ENCODE results near the gene AKAP13. TPM values are rescaled to one million over a fixed set of nuclear protein-coding genes. Genes with fewer than 3 reads are reported as not detected.

Gene AKAP13
- total and polyA plus RNA-seq, 5 donors from 2014 or later, result 106 to 482 (median 112) TPM

DNA sequence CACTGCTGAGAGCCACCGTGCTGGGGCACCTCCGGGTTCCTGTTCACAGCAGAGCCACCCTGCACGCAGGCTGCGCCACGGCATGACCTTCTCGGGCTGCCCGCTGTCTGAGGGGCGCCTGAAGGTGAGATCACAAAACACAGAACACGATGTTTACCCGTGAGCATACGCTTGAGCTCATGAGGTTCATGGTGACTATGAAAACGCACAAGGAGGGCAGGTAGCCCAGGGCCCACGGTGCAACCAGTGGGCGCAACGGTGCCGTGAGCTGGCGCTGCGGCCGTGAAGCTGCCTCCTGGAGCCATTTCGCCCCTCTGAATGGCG is 378.2 kb downstream of the AKAP13 start:
- H3K36me3 Mint-ChIP-seq, result no peaks in the 10 kb centered on the region
- Histone ChIP-seq H3K4me3 (ENCODE audit: low read depth, low read length) (no peak overlapping the region), H3K27me3 (ENCODE audit: control insufficient read depth, insufficient read depth, low read length) (no peaks in the 10 kb centered on the region), H3K36me3 (ENCODE audit: control insufficient read depth, insufficient read depth, low read length) (peaks cover 2% of the 10 kb centered on the region), H3K4me1 (ENCODE audit: control insufficient read depth, insufficient read depth, low read length, poor library complexity, severe bottlenecking) (no peaks in the 10 kb centered on the region), H3K9me3 (ENCODE audit: control insufficient read depth in 2 of 2, low read length in 2 of 2) (no peaks in the 10 kb centered on the region), H3K27ac (ENCODE audit: insufficient read depth, low read length, poor library complexity, severe bottlenecking) (no peak overlapping the region)
- no peak overlapping the region for H3K4me3 Mint-ChIP-seq
- H3K4me1 Mint-ChIP-seq, result peaks cover 0 to 7% (median 3%) of the 10 kb centered on the region in 4 donors
- DNase-seq, result no peak
- H3K27me3 Mint-ChIP-seq, result no peaks in the 10 kb centered on the region
- ATAC-seq (ENCODE audit: low read depth in 2 of 2), result no peak
- H3K9me3 Mint-ChIP-seq, result peaks cover 0 to 1% (median 0%) of the 10 kb centered on the region in 7 donors
- no peak overlapping the region for H3K27ac Mint-ChIP-seq

DNA sequence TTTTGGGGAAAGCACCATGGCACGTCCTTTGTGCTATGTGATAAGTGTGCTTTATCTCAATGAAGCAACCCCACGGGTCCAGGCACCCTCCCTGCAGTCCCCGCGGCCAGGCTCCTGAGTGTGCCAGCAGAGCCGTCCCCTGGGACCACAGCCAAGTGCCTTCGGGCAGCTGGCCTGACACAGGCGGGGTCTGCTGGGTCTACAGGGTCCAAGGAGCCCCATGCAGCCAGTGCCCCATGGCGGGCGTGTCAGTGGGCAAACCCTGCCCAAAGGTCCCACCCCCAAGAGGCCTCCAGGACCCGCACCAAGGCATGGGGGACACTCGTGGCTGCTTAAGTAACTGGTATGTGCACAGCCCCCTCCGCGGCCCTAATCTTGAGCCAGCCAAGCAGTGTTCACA is 379.0 kb downstream of the AKAP13 start:
- Histone ChIP-seq H3K27ac (ENCODE audit: insufficient read depth, low read length, poor library complexity, severe bottlenecking) (no peak overlapping the region), H3K27me3 (ENCODE audit: control insufficient read depth, insufficient read depth, low read length) (no peaks in the 10 kb centered on the region), H3K4me3 (ENCODE audit: low read depth, low read length) (no peak overlapping the region), H3K9me3 (ENCODE audit: control insufficient read depth in 2 of 2, low read length in 2 of 2) (no peaks in the 10 kb centered on the region), H3K36me3 (ENCODE audit: control insufficient read depth, insufficient read depth, low read length) (peaks cover 2% of the 10 kb centered on the region), H3K4me1 (ENCODE audit: control insufficient read depth, insufficient read depth, low read length, poor library complexity, severe bottlenecking) (no peaks in the 10 kb centered on the region)
- no peak for ATAC-seq (ENCODE audit: low read depth in 2 of 2)
- Mint-ChIP-seq H3K4me3 (no peak overlapping the region), H3K27me3 (no peaks in the 10 kb centered on the region), H3K36me3 (no peaks in the 10 kb centered on the region), H3K9me3 (peaks cover 0 to 1% (median 0%) of the 10 kb centered on the region in 7 donors), H3K27ac (no peak overlapping the region), H3K4me1 (peaks cover 0 to 7% (median 3%) of the 10 kb centered on the region in 4 donors)
- no peak for DNase-seq

DNA sequence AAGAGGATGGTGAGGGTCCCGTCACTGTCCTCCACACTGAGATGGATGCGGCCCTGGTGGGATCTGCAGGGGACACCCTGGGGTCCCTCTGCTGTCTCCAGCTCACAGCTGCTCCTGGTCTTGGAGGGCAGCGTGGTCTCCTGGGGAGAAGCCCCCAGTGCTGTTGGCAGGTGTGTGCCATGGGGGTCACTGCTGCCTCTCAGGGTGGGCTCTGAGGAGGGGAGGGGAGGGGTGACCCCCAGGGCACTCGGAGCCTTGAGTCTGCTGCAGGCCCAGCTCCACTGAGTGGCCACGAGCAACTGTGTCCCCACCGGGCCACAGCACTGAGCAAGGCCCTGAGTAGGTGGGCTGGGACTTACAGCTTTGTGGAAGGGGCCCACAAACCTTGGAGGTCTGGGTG is 379.6 kb downstream of the AKAP13 start:
- no peaks in the 10 kb centered on the region for H3K4me1 ChIP-seq (ENCODE audit: control insufficient read depth, insufficient read depth, low read length, poor library complexity, severe bottlenecking)
- H3K9me3 ChIP-seq (ENCODE audit: control insufficient read depth in 2 of 2, low read length in 2 of 2), result no peaks in the 10 kb centered on the region
- no peak overlapping the region for H3K4me3 ChIP-seq (ENCODE audit: low read depth, low read length)
- ATAC-seq (ENCODE audit: low read depth in 2 of 2) (no peak), DNase-seq (no peak)
- peaks cover 0 to 7% (median under 1%) of the 10 kb centered on the region in 4 donors for H3K4me1 Mint-ChIP-seq
- no peaks in the 10 kb centered on the region for H3K27me3 ChIP-seq (ENCODE audit: control insufficient read depth, insufficient read depth, low read length)
- H3K27me3 Mint-ChIP-seq, result no peaks in the 10 kb centered on the region
- H3K36me3 ChIP-seq (ENCODE audit: control insufficient read depth, insufficient read depth, low read length), result peaks cover 2% of the 10 kb centered on the region
- no peaks in the 10 kb centered on the region for H3K9me3 Mint-ChIP-seq
- no peak overlapping the region for H3K27ac ChIP-seq (ENCODE audit: insufficient read depth, low read length, poor library complexity, severe bottlenecking)
- no peak overlapping the region for H3K4me3 Mint-ChIP-seq
- no peaks in the 10 kb centered on the region for H3K36me3 Mint-ChIP-seq
- no peak overlapping the region for H3K27ac Mint-ChIP-seq

DNA sequence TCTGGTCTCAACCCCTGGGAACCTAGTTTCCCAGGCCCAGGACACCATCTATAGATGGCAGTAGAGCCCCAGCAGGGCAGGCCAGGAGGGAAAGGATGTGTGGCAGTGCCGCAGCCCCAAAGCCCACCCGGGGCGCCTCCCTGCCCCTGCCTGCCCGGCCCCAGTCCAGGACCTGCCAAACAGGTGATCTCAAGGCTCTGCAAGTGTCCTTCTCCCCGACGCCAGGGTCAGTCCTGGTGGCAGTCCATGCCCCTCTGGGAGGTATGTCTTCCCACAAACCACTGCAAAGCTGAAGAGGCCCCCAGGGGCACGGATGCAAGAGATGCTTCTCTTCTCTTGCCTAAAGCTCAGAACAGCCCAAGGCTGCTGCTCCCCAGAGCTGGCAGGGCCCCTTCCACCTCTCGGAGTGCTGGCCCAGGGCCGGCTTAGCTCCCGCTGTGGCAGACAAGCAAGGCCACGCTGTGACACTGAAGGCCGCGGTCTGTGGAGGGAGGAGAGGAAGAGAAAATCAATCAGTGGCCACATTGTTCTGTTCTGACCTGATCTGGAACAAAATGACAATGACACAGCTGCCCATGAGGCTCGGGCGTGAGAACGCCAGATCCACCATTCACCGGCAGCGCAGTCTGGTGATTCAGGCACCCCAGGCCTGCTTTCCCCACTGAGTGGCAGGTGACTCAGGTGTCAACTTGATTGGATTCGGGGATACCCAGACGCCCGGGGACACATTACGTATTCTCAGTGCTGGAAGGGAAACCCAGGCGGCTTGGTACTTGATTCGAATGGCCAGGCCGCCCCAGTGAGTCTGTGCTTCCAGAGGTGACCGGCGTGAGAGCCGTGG is 380.3 kb downstream of the AKAP13 start:
- H3K9me3 ChIP-seq (ENCODE audit: control insufficient read depth in 2 of 2, low read length in 2 of 2), result no peaks in the 10 kb centered on the region
- Mint-ChIP-seq H3K27ac (no peak overlapping the region), H3K4me3 (no peak overlapping the region), H3K9me3 (no peaks in the 10 kb centered on the region), H3K36me3 (no peaks in the 10 kb centered on the region), H3K4me1 (peaks cover 0 to 7% (median under 1%) of the 10 kb centered on the region in 4 donors), H3K27me3 (no peaks in the 10 kb centered on the region)
- H3K27ac ChIP-seq (ENCODE audit: insufficient read depth, low read length, poor library complexity, severe bottlenecking), result no peak overlapping the region
- no peak overlapping the region for H3K4me3 ChIP-seq (ENCODE audit: low read depth, low read length)
- no peaks in the 10 kb centered on the region for H3K27me3 ChIP-seq (ENCODE audit: control insufficient read depth, insufficient read depth, low read length)
- H3K4me1 ChIP-seq (ENCODE audit: control insufficient read depth, insufficient read depth, low read length, poor library complexity, severe bottlenecking), result no peaks in the 10 kb centered on the region
- ATAC-seq (ENCODE audit: low read depth in 2 of 2) (no peak), DNase-seq (no peak)
- peaks cover 2% of the 10 kb centered on the region for H3K36me3 ChIP-seq (ENCODE audit: control insufficient read depth, insufficient read depth, low read length)

DNA sequence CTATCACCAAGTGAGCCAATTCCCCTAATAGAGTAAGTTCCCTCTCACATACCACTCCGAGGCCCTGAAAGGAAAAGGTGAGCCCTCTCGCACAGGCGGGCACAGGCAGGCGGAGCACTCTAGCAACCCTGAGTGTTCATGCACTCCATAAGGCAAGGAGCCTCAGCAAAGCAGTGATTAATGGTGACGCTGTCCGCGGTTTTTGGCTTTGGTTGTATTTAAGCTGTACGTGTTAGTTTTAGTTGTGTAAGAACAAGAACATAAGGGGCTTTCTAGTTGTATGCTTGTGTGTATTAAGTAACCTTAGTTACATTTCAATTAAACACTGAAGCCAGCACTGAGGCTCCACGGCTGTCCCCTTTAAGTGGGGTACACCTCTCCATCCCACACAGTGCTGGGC is 381.2 kb downstream of the AKAP13 start:
- no peak for DNase-seq
- H3K9me3 ChIP-seq (ENCODE audit: control insufficient read depth in 2 of 2, low read length in 2 of 2), result no peaks in the 10 kb centered on the region
- no peak overlapping the region for H3K4me3 ChIP-seq (ENCODE audit: low read depth, low read length)
- Mint-ChIP-seq H3K27ac (no peak overlapping the region), H3K4me3 (no peak overlapping the region), H3K4me1 (peaks cover 0 to 7% (median 2%) of the 10 kb centered on the region in 4 donors), H3K27me3 (no peaks in the 10 kb centered on the region), H3K9me3 (no peaks in the 10 kb centered on the region), H3K36me3 (no peaks in the 10 kb centered on the region)
- no peaks in the 10 kb centered on the region for H3K27me3 ChIP-seq (ENCODE audit: control insufficient read depth, insufficient read depth, low read length)
- H3K27ac ChIP-seq (ENCODE audit: insufficient read depth, low read length, poor library complexity, severe bottlenecking), result no peak overlapping the region
- H3K4me1 ChIP-seq (ENCODE audit: control insufficient read depth, insufficient read depth, low read length, poor library complexity, severe bottlenecking), result no peaks in the 10 kb centered on the region
- ATAC-seq (ENCODE audit: low read depth in 2 of 2), result no peak
- H3K36me3 ChIP-seq (ENCODE audit: control insufficient read depth, insufficient read depth, low read length), result peaks cover 2% of the 10 kb centered on the region

DNA sequence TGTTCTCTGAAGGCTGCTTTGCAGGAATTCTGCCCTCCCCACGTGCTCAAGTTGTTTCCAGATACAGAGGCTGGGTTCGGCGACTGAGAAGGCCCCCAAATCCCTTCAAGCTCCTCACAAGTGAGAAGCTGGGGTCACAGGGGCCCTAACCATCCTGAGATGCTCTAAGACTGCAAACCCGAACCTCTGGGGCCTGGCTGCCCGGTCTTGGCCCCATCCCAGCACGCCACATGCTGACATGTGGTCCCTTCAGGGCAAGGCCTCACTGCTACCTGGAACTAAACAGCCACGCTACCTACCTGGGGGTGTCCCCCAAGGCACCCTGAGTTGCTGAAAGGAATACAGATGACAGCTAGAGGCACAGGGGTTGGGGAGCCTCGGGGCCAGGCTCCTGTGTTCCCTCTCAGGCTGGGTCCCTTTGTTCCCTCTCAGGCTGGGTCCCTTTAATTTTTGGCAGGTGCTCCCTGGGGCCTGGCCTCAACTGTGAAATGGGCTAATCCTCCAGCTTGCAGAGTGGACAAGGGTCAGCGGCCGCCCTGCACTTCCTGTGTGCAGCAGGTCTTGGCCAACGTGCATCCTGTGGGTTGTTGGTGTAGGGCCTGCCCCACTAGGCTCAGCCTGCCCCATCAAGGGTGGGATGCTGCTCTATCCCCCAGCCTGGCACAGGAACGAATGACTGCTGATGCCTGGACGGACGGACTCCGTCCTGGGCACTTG is 381.8 kb downstream of the AKAP13 start:
- no peaks in the 10 kb centered on the region for H3K9me3 Mint-ChIP-seq
- Histone ChIP-seq H3K27me3 (ENCODE audit: control insufficient read depth, insufficient read depth, low read length) (no peaks in the 10 kb centered on the region), H3K4me3 (ENCODE audit: low read depth, low read length) (no peak overlapping the region), H3K4me1 (ENCODE audit: control insufficient read depth, insufficient read depth, low read length, poor library complexity, severe bottlenecking) (no peaks in the 10 kb centered on the region), H3K9me3 (ENCODE audit: control insufficient read depth in 2 of 2, low read length in 2 of 2) (no peaks in the 10 kb centered on the region), H3K36me3 (ENCODE audit: control insufficient read depth, insufficient read depth, low read length) (peaks cover 2% of the 10 kb centered on the region), H3K27ac (ENCODE audit: insufficient read depth, low read length, poor library complexity, severe bottlenecking) (no peak overlapping the region)
- no peaks in the 10 kb centered on the region for H3K27me3 Mint-ChIP-seq
- ATAC-seq (ENCODE audit: low read depth in 2 of 2), result no peak
- no peak for DNase-seq
- H3K36me3 Mint-ChIP-seq, result no peaks in the 10 kb centered on the region
- no peak overlapping the region for H3K27ac Mint-ChIP-seq
- H3K4me3 Mint-ChIP-seq, result no peak overlapping the region
- H3K4me1 Mint-ChIP-seq, result peaks cover 0 to 9% (median 2%) of the 10 kb centered on the region in 4 donors

DNA sequence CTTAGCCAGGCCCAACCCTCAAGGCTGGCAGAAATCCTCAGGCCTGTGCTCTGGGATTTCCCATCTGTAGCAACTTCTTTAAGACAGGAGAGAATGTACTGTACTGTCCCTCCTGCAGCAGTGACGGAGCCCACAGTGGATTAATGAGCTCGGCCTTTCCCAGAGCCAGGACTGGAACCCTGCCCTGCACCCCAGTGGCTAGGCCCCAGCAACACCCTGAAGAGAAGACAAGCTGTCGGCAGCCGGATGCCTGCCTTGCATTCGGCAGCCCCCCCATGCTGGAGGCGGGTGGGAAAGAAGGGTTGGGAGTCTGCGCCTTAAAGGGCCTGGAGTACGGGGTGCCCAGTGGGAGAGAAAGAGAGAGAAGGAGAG is 382.3 kb downstream of the AKAP13 start:
- ATAC-seq (ENCODE audit: low read depth in 2 of 2), result no peak
- no peak for DNase-seq
- H3K4me3 Mint-ChIP-seq, result no peak overlapping the region
- Histone ChIP-seq H3K36me3 (ENCODE audit: control insufficient read depth, insufficient read depth, low read length) (peaks cover 2% of the 10 kb centered on the region), H3K27ac (ENCODE audit: insufficient read depth, low read length, poor library complexity, severe bottlenecking) (no peak overlapping the region), H3K27me3 (ENCODE audit: control insufficient read depth, insufficient read depth, low read length) (no peaks in the 10 kb centered on the region), H3K9me3 (ENCODE audit: control insufficient read depth in 2 of 2, low read length in 2 of 2) (no peaks in the 10 kb centered on the region), H3K4me3 (ENCODE audit: low read depth, low read length) (no peak overlapping the region), H3K4me1 (ENCODE audit: control insufficient read depth, insufficient read depth, low read length, poor library complexity, severe bottlenecking) (no peaks in the 10 kb centered on the region)
- H3K36me3 Mint-ChIP-seq, result no peaks in the 10 kb centered on the region
- no peaks in the 10 kb centered on the region for H3K9me3 Mint-ChIP-seq
- H3K27me3 Mint-ChIP-seq, result no peaks in the 10 kb centered on the region
- no peak overlapping the region for H3K27ac Mint-ChIP-seq
- H3K4me1 Mint-ChIP-seq, result peaks cover 0 to 12% (median 2%) of the 10 kb centered on the region in 4 donors
